ENCODE measurements around the gene PPP2R2B. TPM values are rescaled to one million over a fixed set of nuclear protein-coding genes. Genes with fewer than 3 reads are reported as not detected.

Gene PPP2R2B
- 7.9 TPM for total RNA-seq
- long read RNA-seq, full-length matches to known transcripts, result 12 of 16 reads
- long read RNA-seq, partial matches to known transcripts, result 1 of 16 reads
- long read RNA-seq, other reads (novel, unspliced or antisense), result 3 of 16 reads

DNA sequence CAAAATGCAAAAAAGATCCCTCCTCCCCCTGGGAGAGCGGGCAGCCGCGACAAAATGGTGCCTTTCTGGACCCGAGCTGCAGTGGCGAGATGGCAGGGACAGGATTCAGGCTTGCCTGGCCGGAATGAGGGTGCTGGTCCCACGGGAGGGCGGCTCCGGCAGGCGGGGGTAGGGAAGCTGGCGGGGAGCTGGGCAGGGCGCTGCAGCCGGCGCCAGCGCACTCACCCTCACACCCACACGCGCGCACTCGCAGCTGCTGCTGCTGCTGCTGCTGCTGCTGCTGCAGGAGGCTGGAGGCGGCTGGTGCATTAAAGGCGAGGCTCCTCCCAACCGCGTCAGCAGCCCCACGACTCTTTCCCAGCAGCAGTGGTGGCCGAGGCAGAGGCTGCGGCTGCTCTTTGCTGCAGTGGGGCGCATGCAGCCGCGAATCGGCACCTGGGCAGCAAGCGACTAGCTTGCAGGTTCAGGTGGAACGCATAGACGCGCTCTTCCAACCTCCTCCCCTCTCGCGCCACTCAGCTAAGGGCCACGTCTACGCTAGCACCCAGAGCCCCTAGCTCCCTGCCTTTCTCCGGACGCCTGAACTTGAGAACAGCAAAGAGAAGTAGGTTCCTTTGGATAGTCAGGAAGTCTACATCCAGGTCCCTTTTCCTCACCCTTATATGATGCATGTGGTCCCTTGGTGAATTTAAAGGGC, at the start of gene PPP2R2B:
PPP2R2B (minus strand) TSS at position 282 of the 697 bp plus-strand sequence.
- no peak for DNase-seq (ENCODE audit: low spot score)
- intact Hi-C loops (cut with DNase I), result no loop called here

DNA sequence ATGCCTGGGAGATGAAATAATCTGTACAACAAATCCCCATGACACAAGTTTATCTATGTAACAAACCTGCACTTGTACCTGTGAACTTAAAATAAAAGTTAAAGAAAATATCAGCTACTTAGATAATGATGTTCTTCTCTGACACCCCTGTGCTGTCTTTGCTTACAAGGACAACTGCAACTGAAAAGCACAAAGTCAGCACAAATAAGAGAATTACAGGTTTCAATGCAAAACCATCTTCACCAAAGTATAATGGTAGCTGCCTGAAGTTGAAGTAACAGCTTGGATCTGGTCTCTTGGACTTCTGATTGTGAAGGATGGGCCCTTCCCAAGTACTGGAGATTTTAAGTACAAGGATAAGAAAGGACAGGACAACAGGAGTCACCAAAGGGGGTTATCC, 45.6 kb upstream of the PPP2R2B start:
- no peak for DNase-seq (ENCODE audit: low spot score)
- intact Hi-C loops (cut with DNase I), result no loop called here

DNA sequence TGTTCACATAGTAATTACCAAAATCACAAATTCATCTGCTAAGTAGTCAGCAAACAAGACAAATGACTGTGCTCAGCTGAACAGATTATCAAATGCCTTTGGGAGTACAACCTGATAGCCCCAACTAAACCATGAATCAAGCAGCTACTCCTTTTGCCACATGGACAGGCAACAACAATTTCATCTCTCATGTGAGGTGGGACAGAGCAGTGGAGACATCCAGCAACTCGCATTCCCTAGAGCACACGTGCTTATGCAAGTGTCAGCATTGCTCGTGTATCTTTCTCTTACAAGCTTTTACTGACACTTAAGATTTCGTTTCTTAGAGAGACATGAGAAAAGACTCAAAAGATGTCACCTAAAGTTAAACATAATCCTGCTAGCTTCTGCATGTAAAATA, 42.7 kb upstream of the PPP2R2B start:
- intact Hi-C loops (cut with DNase I), result no loop called here
- no peak for DNase-seq (ENCODE audit: low spot score)

GRCh38 chr5:146920351-146920881, 41.9 kb upstream of the PPP2R2B start:
- intact Hi-C loops (cut with DNase I), result no loop called here
- no peak for DNase-seq (ENCODE audit: low spot score)

GRCh38 chr5:146919304-146919703, 40.7 kb upstream of the PPP2R2B start:
- intact Hi-C loops (cut with DNase I), result no loop called here

DNA sequence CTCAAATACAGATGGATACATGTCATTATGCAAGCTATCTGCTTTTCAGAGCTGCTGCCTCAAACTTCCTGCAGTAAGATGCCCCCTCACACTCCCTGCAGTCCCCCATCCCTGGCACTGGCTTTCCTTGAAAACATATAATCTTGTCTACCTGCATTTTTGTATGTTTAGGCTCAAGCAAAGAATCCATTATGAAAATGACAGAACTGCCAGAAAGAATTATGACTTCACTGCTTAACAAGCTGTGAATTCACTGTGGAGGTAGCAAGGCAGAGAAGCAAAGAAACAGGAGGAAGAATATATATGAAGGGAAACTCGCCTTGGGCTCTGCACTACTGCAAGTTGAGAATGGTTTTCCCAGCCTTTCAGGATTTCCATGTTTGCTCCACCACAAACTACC, 39.4 kb upstream of the PPP2R2B start:
- DNase-seq (ENCODE audit: low spot score), result no peak
- intact Hi-C loops (cut with DNase I), result no loop called here

More at GRCh38 chr5:146919304-146919703, 40.7 kb upstream of the PPP2R2B start:
- no peak for DNase-seq (ENCODE audit: low spot score)

GRCh38 chr5:146912874-146913273, 34.3 kb upstream of the PPP2R2B start:
- DNase-seq (ENCODE audit: low spot score), result no peak
- intact Hi-C loops (cut with DNase I), result no loop called here

DNA sequence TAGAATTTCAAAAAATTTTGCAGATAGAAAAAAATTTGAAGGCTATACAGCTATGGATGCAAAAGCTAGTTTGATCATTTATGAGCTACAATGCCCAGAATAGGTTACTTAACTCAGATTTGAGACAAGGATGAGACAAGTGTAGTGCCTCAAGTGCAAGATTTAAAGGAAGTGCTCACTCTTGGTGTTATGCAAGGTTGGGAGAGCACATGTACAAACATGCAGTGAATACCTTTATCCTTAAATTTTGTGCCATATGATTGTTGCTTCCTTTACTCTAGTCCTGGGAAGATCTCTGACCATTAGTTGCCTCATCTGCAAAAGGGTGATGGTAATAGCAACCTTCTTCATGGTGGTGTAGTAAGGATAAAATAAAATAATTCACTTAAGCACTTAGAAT, 31.7 kb upstream of the PPP2R2B start:
- DNase-seq (ENCODE audit: low spot score), result no peak
- intact Hi-C loops (cut with DNase I), result no loop called here

- intact Hi-C loops (cut with DNase I), result no loop called here
- DNase-seq (ENCODE audit: low spot score), result no peak
These were observed 30.9 kb upstream of the PPP2R2B start for GRCh38 chr5:146909255-146910068.

DNA sequence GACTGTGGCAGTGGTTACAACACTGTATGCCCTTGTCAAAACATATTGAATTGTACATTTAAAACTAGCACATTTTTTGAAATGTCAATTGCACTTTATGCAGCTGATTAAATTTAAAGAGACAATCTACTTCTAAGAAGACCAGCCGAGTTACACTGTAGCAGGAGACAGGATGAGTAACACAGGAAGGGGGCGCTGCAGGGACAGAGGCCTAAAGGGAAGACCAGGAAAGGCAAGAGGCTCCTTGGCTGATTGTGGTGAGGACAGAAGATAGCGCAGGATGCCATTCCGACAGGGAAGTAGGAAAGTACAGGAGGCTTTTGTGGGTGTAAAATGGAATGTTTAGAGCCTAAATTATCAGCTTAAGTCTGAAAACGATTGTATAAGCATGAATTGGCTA, 28.2 kb upstream of the PPP2R2B start:
- intact Hi-C loops (cut with DNase I), result no loop called here
- DNase-seq (ENCODE audit: low spot score), result no peak

- intact Hi-C loops (cut with DNase I), result no loop called here
- DNase-seq (ENCODE audit: low spot score), result no peak
These were observed 26.3 kb upstream of the PPP2R2B start for GRCh38 chr5:146904890-146905289.

- intact Hi-C loops (cut with DNase I), result no loop called here
- DNase-seq (ENCODE audit: low spot score), result no peak
These were observed 25.2 kb upstream of the PPP2R2B start for GRCh38 chr5:146903789-146904188.

DNA sequence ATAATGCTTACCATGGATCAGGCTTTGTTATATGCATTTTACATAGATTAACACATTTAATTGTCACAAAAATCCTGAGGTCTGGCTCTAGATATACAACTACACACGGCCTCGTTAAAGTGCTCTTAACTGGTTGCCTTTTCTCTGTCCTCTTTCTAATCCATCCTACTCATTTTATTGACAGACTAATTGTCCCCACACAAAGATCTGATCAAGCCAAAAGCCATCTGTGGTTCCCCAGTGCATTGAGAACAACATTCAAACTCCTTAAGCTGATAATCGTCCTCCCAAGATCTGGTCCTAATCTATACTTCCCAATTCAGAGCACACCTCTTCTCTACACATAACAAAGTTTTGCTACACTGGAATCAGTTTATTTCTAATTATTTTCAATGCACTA, 23.9 kb upstream of the PPP2R2B start:
- intact Hi-C loops (cut with DNase I), result no loop called here
- DNase-seq (ENCODE audit: low spot score), result no peak

DNA sequence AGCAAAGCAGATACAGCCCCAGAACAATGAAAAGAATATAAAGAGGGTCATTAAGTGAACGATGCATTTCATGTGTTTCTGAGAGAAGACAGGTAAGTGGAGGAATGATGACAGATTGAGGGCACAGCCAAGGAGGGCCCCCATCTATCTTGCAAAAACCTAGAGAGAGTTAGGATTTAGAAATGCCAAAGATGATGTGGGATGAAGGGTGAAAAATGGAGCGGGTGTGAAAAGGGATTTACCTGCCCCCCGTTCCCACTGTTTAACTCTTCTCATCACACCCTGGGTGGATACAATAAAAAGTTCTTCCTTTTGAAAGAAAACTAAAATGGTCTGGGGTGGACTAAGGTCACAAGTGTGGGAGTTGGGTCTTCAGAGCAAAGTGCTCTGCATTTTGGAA, 18.5 kb upstream of the PPP2R2B start:
- intact Hi-C loops (cut with DNase I), result no loop called here

GRCh38 chr5:146894753-146895521, 16.4 kb upstream of the PPP2R2B start:
- DNase-seq (ENCODE audit: low spot score), result no peak
- intact Hi-C loops (cut with DNase I), result no loop called here

More for the DNA sequence above, 18.5 kb upstream of the PPP2R2B start:
- no peak for DNase-seq (ENCODE audit: low spot score)

DNA sequence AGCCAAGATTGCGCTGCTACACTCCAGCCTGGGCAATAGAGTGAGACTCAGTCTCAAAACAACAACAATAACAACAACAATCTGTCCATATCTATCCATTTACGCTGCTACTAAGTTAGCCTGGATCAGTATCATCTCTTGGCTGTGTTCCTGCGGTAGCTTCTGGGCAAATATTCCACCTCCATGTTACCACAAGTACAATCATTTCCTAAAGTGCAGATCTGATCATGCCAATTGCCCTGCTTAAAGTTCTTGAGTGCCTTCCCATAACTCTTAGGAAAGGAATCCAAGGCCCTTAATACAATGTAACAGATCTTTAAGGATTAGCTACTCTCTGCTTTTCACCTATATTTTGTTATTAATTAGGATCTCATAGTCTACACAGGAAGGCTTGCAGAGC, 15.4 kb upstream of the PPP2R2B start:
- intact Hi-C loops (cut with DNase I), result no loop called here

DNA sequence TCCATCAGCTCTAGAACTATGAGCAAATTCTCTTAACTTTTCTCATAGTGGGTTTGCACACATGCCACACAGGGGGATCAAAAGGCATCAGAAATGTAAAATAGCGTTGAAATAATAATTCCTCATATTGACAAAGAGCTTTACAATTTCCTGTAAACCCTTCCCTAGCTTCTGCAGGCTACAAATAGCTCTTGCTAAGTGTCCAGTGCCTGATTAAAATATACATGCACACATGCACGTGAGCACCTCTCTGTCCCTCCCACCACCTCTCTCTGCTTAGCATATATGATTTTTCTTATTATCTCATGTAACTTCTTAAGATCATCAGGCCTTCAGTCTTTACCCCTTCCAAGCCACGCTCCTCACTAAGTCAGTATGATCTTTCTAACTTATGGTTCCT, 13.7 kb upstream of the PPP2R2B start:
- intact Hi-C loops (cut with DNase I), result no loop called here
- no peak for DNase-seq (ENCODE audit: low spot score)

More for the DNA sequence above, 15.4 kb upstream of the PPP2R2B start:
- DNase-seq (ENCODE audit: low spot score), result no peak

- intact Hi-C loops (cut with DNase I), result no loop called here
- no peak for DNase-seq (ENCODE audit: low spot score)
These were observed 13.0 kb upstream of the PPP2R2B start for GRCh38 chr5:146891511-146891910.

DNA sequence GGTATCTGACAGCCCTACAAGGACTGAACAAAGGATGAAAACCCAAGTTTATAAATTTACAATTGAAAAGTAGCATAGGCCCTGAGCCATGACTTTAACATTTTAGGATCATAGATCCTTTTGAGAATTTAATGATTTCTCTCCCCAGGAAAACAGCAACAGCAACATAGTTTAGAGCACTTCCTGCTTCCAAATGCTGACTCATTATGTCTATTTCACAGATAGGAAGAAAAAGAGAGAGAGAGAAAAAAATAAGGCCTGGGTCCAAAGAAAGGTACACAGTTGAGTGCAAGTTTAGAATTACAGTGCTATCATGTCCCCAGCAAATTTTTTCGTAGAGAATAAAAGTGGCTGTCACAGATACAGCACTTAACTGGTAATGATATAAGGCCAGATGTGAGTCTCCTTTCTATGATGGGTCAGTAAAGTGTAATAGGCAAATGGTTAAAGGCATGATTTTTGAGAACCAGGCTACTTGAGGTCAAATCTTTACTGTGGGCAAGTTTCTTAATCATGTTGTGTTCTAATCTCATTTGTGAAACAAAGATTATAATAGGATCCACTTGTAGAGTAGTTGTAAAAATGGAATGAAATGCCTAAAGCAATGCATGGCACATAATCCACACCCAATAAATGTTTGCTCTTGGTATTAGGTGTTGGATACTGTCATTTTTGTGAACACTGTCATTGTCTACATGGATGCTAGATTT, 12.3 kb upstream of the PPP2R2B start:
- intact Hi-C loops (cut with DNase I), result no loop called here
- no peak for DNase-seq (ENCODE audit: low spot score)
